Epidermal melanocyte (primary cell): ENCODE measurements around the gene CLEC18C.
"Not testable (repeated sequence)": the region's sequence is repeated elsewhere in the genome, so short reads cannot be mapped to it uniquely, and the experiment has no call there.

Experiments used
- DNase-seq: peaks from one replicate; pipeline ENCODE4 v3.0.0; 2011; ENCODE audit warnings: low spot score; ENCODE audit not compliant: insufficient read length

Gene CLEC18C

DNA sequence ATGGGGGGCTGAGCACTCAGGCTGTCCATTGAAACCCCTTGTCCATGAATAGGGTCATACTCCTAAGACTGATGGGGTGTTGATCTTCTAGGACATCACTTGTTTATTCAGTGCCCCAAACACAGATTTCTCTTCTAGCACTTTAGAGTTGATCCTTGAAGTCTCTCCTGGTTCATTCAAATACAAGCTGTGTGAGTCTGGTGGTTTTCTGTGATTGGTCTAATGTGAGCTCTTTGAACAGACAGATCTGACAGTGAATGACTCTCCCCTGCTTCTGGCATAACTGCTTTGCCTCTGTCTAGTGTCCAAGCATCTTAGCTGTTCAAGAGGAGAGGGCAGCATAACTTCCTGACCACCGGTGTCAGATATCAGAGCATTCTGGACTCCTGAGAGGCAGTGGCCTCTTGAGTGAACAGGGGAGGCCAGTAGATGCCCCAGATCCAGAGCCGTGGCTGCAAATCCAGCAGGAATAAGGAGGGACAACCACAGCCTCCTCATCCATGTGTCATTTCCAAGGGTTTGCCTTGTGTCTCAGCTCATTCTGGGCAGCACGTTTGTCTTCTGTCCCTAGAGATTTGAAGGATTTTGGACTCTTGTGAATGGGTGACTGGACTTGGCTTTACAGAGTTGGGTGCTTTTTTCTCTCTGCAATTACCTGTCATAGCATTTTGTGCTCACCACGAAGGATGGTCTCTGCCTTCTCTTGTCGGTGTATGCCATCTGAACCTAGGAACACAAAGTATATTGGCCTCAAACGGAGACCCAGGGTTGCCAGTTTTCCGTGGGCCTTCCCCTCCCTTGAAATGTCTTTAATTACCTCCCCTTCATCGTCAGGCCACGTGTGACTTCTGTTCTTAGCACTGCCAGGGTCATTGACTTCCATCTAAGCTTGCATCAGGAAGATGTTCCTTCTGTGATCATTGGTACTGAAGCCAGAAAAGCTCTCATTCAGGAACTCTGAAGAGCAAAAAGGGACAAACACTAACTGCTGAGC lies 13.9 kb upstream of the CLEC18C start:
- no peak for DNase-seq

DNA sequence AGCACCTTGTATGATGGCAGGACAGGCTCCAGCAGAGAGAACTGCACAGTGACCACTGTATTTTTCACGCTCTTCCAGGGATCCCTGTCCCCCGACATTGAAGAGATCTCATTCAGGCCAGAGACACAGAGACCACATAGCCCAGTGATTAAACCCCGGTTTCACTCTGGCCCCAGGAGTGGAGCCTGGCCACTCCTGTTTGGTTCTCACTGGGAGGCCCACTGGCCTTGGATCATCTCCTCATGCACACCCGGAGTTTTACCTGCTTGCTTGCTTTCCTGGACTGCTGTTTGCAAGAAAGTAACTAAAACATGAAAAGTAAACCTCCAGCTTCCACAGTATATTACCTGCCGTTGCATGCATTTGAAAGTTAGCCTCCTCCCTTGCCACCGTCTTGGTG lies 13.2 kb upstream of the CLEC18C start:
- DNase-seq, result no peak

DNA sequence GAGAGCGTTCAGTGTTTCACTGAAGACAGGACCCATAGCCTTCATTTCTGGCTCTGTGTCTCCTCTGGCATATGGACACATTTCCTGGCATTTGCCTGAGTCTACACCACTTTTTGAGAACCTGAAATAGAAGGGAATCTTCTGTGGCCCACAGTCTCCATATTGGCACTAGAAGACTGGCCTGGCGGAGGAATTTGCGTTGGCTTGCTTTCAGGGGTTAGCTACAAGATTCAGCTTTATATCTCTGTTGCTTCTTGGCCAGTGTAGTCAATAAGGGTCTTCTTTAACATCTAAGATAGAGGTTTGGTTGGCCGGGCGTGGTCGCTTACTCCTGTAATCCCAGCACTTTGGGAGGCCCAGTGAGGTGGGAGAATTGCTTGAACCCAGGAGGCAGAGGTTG lies 12.8 kb upstream of the CLEC18C start:
- no peak for DNase-seq

DNA sequence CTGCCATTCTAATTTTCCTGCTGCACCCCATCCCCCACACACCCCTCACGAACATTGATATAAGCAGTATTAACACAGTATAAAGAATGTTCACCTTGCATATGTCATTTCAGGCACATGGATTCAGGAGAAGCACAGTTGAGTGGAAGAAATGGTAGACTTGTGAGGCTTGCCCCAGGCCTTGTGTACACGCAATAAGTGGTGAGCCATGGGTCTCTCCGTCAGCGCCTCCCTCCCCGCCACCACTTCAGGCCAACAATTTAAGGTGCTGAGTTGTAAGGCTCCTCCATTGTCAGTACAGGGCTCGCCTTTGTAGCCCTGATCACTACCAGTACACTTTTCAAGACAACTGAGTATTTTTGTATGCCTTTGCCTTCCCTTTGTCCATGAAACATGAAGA lies 12.2 kb upstream of the CLEC18C start:
- DNase-seq, result no peak

GRCh38 chr16:70162041-70162451 lies 11.5 kb upstream of the CLEC18C start:
- no peak for DNase-seq

- no peak for DNase-seq
Measured at GRCh38 chr16:70163596-70163995, 10.0 kb upstream of the CLEC18C start.

GRCh38 chr16:70166688-70167087 lies 6.9 kb upstream of the CLEC18C start:
- DNase-seq, result not testable (repeated sequence)

DNA sequence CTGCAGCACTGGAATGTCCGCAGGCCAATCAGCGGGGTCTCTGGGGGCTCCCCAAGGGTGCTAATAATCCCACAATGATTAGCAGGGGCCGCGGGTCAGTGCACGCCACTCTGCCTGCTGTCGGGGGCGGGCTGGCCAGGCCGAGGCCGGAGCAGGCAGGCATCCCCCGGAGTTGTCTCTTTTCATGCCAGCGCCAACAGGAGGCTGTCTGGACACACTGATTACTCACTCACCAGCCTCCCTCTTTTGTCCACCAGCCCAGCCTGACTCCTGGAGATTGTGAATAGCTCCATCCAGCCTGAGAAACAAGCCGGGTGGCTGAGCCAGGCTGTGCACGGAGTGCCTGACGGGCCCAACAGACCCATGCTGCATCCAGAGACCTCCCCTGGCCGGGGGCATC lies 329 bp downstream of the CLEC18C start:
- not testable (repeated sequence) for DNase-seq

DNA sequence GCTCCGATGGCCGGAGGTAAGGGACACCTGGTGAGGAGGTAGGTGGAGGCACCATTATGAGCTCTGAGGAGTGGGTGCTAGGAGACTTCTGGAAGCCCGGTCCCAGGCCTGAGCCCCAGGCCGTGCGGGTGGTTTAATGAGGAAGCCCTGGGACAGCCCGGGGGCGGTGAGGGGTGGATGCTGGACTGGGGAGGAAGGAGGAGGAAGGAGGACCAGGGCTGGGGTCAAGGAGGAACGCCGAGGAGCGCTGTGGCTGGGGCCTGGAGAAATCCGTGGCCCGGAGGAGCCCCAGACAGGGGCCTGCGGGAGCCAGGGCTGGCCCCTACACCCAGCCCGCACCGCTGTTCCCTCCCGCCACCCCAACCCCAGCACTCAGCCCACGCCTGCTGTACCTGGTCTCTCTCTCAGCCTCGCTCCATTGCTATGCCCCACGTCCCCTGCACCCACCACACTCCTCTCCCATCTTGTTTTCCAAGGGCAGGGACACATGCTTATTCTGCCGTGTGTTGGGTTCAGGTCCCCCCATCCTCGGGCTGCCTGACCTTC lies 873 bp downstream of the CLEC18C start:
- not testable (repeated sequence) for DNase-seq

GRCh38 chr16:70187858-70188607 lies 14.4 kb downstream of the CLEC18C start:
- DNase-seq, result not testable (repeated sequence)

GRCh38 chr16:70188608-70188915 lies 15.0 kb downstream of the CLEC18C start:
- DNase-seq, result not testable (repeated sequence)

DNA sequence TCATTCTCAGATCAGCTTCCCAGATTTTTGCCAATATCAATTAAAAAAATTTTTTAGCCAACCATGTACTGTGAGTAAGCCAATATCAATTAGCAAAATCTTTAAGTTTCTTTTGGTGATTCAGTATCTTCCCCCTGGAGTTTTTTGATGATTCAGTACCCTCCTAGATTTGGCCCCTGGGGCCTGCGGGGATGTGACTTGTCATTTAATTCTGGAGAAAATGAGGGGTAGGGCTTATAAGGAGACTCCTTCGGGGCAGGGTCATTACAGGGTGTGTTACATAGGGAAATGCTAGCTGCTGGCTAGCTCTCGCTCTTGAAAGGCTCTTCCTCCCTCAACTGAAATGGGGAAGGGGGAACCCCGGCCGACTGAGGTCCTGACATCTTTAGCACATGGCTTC lies 17.0 kb downstream of the CLEC18C start:
- DNase-seq, result not testable (repeated sequence)

DNA sequence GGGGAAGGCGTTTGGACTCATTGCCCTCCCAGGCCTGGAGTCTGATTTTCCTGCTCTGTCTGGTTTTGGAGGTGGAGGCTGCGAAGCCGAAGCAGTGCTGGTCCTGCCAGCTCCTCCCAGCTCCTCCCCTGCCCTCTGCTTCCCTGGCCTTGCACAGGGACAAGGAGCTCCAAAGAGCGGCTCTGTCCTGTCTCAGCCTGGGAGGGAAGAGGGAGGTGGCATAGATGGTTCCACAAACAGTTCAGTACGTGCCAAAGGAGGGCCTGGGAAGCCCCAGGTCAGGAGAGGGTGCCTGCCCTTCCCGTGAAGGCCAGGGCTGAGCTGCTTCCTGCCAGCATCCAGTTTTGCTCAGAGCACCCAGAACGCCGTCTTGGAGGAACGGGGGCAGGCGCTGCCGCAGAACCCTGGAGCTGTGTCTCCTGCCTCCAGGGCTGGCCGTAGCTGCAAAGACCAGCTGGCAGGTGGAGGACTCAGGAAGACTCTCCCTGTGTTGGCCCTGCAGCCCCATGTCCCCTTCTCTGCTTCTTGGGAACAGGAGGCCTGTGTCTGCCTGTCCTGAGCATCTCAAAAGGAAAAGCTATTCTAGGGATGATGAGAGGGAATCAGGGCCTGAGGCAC lies 23.2 kb downstream of the CLEC18C start:
- not testable (repeated sequence) for DNase-seq

DNA sequence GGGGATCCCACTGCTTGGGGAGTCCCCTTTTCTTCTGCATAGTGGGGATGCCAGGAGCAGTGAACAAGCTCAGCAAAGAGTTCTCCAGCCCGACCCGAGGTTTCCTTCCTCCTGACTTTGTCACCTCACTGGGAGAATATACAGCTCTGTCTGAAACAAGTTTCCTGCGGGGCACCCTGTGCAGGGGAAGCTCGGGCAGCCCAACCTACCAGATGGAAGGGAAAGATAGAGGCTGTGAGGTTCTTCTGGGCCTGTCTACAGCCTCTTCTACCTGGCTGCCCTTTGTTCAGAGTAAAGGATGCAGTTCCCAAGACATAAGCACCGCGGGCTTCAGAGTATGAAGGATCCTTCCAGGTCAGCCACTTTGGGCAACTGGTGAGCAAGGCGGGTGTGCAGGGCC lies 24.0 kb downstream of the CLEC18C start:
- DNase-seq, result not testable (repeated sequence)

DNA sequence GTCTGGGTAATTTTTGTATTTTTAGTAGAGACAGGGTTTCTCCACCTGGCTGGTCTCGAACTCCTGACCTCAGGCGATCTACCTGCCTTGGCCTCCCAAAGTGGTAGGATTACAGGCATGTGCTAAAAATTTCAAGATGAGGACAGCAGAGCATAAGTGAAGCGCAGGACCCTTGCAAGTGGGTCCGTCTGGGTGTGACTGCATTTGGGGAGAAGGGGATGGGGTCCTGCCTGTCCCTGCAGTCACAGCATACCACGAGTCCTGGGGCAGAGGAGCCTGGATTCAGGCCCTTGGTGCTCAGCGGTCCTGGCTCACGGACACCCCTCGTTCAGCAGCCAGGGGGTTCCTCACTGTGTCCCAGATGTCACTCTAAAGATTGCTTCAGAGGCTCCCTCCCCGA lies 24.6 kb downstream of the CLEC18C start:
- DNase-seq, result not testable (repeated sequence)

DNA sequence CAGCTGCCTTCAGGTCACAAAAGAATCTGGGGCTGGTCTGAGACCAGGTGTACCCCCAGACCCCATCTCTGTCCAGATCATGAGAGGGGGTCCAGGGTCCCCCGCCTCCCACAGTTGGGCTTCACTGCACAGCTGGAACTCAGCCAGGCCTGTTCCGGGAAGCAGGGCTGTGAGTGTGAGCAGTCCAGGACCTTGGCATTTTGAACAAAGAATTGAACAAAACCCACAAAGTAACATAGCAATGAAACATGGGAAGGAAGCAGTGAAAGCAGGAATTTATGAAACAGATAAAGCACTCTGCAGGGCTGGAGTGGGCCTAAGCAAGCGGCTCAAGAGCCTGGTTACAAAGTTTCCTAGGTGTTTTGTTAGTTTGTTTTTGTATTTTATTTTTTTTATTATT lies 25.1 kb downstream of the CLEC18C start:
- not testable (repeated sequence) for DNase-seq

- not testable (repeated sequence) for DNase-seq
Measured at GRCh38 chr16:70199170-70199569, 25.6 kb downstream of the CLEC18C start.

DNA sequence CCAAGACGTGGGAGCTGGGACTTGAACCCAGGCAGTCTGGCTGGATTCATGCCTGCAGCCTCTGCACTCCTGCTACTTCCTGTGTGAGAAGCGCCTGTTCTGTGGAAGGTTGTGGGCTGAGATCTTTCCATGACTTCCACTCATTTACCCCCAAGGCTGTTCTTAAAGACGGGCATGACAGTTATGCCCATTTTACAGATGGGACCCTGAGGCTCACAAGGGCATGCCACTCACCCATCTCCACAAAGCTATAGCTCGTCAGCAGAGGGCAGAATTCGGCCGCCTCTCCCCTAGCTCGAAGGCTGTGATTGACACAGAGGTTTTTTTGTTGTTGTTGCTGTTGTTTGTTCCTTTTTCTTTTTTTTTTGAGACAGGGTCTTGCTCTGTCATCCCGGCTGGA lies 26.5 kb downstream of the CLEC18C start:
- not testable (repeated sequence) for DNase-seq

- DNase-seq, result not testable (repeated sequence)
Measured at GRCh38 chr16:70203508-70203907, 29.9 kb downstream of the CLEC18C start.

- DNase-seq, result not testable (repeated sequence)
Measured at GRCh38 chr16:70204010-70204409, 30.4 kb downstream of the CLEC18C start.

DNA sequence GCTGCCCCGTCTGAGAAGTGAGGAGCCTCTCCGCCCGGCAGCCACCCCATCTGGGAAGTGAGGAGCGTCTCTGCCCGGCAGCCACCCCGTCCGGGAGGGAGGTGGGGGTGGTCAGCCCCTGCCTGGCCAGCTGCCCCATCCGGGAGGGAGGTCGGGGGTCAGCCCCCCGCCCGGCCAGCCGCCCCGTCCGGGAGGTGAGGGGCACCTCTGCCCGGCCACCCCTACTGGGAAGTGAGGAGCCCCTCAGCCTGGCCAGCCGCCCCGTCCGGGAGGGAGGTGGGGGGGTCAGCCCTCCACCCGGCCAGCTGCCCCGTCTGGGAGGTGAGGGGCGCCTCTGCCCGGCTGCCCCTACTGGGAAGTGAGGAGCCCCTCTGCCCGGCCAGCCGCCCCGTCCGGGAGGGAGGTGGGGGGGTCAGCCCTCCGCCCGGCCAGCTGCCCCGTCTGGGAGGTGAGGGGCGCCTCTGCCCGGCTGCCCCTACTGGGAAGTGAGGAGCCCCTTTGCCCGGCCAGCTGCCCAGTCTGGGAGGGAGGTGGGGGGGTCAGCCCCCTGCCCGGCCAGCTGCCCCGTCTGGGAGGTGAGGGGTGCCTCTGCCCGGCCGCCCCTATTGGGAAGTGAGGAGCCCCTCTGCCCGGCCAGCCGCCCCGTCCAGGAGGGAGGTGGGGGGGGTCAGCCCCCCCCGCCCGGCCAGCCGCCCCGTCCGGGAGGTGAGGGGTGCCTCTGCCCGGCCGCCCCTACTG lies 31.2 kb downstream of the CLEC18C start:
- DNase-seq, result not testable (repeated sequence)
